Stimulated activated CD4-positive, alpha-beta T cell treated with anti-CD3 and anti-CD28 coated beads, Interleukin-1b, Interleukin-23, amount 100 ng/mL, for 48 hours (primary cell): ENCODE measurements around the gene LYVE1.
"Not testable (repeated sequence)": the region's sequence is repeated elsewhere in the genome, so short reads cannot be mapped to it uniquely, and the experiment has no call there.

Experiments
- DNase-seq: peaks from one replicate; pipeline ENCODE4 v3.0.0-alpha.2; 2020

LYVE1 gene, protein sequence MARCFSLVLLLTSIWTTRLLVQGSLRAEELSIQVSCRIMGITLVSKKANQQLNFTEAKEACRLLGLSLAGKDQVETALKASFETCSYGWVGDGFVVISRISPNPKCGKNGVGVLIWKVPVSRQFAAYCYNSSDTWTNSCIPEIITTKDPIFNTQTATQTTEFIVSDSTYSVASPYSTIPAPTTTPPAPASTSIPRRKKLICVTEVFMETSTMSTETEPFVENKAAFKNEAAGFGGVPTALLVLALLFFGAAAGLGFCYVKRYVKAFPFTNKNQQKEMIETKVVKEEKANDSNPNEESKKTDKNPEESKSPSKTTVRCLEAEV

DNA sequence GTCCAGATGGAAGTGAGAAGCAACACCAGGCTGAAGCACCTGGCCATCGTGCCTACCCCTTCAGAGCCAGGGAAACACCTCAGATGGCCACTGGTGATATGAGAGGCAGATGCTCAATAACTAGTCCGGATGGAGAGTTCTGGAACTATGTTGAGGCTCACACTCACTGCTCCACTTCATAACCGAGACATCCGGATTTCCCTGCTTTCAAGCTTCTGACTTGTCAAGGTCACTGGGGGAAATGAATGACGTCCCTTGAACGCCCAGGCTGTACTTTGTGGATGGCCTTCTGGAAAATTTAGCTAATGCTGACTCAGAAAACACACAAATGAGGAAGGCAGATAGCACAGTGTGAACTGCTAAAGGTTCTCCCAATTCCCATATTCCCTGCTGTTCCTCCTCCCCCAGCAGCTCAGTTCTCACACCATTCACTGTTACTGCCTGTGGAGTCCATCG, at the start of gene LYVE1:
Gene LYVE1, minus strand, starts transcription at position 180 of the 456 bp plus-strand sequence. Its CDS starts 133 bp downstream, at position 47.
- no peak for DNase-seq

DNA sequence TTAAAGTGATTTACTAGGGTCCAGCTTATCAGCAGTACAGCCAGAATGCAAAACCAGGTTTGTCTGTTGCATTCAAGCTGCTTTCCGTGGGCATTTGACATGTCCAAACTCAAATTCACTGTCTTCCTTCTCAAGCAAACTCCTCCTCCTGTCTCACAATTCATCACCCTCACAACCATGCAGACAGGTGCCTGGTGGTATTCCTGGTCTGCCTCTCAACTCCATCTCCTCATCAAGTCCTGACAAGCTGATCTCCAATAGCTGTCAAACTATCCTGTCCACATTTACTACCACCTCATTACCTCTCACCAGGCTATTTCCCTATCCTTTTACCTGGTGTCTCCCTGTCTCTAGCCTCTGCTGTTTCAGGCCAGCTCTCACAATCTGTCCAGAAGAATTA, 49.1 kb upstream of the LYVE1 start:
- DNase-seq, result no peak

DNA sequence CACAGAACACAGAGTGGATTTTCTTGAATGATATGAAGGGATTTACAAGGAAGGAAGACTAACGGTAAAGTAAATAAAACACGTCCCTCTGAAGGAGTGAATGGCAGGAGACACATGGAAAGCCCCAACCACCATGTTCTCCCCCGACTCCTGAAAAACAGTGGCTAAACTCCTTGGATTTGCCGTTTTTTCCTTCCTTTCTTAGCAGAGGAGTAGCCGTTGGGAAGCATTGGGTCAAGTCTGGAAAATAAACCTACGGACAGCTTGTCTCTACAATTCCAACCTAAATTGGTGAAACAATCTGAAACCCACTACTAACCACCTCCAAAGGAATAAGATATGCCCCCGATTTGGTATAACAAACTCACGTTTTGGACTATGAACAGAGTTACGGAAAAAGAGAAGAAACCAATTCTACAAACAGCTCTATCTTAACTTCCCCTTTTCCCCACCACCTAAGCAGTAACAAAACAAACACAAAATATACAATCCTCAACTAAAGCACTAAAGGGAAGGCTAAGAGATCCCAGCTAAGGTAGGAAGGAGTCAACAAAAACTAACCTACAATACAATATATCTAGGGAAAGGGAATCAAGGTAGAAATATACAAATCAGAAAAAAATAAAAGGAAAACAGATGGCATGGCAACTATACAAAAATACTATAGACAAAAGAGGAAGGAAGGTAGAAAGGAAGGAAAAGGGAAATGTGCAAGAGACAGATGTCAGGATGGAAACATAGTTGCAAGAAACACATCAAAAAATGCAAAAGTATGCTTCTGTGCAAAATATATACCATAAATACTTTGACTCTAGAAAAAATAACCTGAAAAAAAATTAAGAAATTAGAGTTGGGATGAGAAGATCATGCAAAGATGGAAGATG, 43.8 kb upstream of the LYVE1 start:
- no peak for DNase-seq

DNA sequence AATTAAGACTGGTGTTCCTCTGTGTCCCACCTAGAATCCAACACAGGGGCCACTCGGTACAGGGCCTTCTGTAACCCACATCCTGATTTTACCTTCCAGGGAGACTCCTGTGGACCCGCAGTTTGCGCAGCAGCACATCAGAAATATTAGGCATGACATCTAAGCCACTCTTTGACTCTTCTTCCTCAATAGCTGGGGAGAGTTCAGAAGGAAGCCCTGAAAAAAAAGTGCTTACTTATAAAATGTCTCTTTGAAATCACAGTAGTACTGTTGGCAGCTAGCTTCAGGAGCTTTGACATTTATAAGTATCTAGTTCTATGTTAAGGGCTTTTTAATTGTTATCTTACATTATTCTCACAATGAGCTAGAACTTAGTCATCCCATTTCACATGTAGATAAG, 41.2 kb upstream of the LYVE1 start:
- DNase-seq, result no peak

DNA sequence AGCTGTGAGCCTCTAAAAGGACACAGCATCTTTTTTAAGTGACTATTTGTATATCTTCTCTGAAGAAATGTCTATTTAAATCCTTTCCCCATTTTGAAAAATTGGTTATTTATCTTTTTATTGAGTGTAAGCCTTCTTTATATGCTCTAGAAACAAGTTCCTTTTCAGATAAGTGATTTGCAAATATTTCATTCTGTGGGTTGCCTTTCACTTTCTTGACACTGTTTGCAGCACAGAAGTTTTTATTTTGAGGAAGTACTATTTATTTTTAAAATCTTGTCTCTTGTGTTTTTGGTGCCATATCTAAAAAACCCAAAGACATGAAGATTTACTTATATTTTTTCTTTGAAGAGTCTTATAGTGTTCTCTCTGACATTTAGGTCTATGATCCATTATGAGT, 40.1 kb upstream of the LYVE1 start:
- no peak for DNase-seq

DNA sequence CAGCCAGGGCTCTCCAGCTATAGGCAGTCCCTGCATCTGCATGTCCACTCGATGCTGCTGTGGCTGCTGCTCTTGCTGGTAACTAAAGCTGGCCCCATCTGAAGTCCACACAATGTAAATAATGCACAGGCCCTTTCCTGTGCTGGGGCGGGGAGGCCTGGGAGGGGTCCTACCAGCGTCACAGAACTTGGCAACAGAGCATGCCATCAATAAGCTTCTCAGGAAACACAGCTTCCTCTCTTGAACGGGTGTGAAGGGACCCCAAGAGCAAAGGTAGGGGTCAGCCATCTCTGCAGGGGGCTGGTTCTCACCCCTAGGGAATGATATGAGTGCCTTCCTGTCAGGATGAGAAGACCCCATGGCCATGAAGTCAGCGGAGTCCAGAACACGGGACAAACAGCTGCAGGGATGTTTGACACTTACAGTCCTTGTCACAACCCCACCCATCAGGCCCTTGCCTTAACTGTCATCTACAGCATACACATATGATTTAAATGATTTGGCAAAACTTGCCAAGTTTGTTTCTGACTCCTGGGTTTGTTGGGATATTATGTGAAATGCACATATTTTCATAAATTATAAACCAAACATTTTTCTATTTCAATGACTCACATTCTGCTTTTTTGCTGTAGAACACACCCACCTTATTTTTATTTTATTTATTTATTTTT, 39.1 kb upstream of the LYVE1 start:
- no peak for DNase-seq

DNA sequence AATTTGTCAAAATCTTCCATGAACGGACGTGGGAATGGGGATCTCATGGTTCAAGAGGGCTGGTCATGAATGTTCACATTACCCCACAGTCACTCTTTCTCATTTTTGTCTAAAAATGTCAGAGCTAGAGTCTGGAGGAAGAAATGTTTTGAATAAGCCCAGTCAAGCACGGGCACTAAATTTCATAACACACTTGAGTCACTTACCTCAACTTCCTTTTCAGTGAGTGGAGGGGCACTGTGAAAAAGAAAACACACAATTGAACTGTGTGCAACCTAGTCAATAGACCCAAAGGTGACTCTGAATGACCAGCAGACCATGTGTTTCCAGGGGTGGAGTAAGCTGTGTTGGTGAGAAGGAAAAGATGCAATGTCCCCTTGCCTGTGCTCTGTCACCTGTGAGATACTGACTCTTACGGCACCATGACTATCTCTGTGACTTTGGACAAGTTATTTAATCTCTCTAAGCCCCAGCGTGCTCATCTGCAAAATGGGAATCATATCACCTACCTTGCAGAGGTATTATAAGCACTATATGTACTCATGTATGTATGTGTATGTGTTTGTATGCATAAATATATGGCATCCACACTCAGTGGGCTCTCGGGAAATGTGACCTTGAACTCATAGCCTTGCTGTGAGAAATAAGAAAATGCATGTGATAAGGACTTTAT, 38.2 kb upstream of the LYVE1 start:
- no peak for DNase-seq

DNA sequence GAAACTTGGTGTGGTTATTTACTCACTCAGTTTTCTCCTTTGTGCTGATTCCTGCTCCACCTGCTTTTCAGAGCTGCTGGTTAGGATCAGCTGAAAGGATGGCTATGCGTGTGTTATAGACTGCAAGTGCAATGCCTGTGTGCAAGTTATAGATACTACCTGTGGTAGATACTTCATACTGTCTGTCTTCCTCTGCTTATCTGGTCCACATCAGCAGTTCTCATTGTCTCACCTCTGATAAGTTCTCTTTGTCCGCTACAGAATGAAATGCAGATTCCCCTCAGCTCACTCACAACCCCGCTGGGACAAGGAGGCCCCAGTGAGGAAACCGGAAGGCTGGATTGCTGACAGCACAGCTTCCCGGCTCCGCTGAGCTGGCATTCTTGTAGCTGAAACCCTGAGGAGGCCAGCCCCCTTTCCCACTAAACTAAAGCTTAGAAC, 37.5 kb upstream of the LYVE1 start:
- DNase-seq, result no peak

DNA sequence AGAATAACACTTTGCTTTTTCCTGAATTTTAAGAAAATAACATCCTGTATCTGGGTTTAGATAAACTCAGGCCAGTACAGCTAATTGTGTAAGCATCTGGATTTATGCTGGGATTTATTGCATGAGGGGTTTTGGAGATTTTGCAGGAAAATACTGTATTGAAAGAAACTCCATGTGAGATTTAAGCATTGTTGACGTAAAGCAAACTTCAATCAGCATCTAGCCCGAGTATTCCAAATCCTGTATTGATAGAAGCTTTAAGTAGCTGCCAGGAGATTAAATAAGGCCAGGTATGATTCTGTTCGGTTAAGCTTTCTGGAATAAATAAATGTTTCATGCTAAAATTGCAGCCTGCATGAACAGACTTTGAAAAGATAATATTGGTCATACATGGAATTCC, 36.3 kb upstream of the LYVE1 start:
- DNase-seq, result no peak

DNA sequence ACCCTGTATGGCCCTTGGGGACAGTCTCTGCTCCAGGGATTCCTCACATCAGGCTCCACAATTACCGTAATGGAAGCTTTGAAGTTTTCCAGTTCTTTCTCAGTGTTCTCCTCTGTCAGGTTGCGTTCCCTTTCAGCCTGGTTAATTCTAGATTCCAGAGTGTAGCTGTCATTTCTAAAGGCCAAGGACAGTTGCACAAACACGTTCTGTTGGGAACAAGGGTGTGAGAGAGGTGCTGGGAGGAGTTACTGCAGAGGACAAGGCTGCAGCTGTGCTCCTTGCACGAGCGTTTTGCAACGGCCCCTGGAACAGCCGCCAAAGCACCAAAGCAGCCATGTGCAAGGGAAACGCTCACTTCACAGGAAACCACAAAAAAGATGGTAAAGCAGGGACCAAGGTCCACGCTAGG, 35.9 kb upstream of the LYVE1 start:
- DNase-seq, result no peak

DNA sequence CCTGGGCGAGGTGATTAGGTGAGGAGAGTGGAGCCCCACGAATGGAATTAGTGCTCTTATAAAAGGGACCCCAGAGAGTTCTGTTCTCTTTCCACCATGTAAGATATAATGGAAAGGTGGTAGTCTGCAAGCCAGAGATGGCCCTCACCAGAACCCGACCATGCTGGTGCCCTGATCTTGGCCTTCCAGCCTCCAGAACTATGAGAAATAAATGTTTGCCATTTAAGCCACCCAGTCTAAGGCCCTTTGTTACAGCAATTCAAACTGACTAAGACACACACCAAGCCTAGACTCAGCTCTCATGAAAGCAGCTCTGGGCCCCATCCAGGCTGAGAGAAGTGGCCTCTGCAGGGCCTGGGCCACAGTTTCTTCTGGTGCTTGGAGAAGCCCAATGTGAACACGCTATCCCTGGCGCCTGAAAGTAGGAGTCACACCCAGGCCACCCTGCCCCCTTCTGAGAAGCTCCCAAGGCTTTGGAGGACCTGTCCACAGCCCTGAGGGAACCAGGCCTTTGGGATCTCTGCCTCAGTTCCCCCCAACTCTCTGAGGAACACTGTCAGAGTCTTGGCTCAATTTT, 35.3 kb upstream of the LYVE1 start:
- no peak for DNase-seq

- DNase-seq, result no peak
These were observed 34.5 kb upstream of the LYVE1 start for GRCh38 chr11:10602945-10603344.

GRCh38 chr11:10602366-10602765, 33.9 kb upstream of the LYVE1 start:
- DNase-seq, result no peak

GRCh38 chr11:10601837-10602236, 33.4 kb upstream of the LYVE1 start:
- DNase-seq, result no peak

DNA sequence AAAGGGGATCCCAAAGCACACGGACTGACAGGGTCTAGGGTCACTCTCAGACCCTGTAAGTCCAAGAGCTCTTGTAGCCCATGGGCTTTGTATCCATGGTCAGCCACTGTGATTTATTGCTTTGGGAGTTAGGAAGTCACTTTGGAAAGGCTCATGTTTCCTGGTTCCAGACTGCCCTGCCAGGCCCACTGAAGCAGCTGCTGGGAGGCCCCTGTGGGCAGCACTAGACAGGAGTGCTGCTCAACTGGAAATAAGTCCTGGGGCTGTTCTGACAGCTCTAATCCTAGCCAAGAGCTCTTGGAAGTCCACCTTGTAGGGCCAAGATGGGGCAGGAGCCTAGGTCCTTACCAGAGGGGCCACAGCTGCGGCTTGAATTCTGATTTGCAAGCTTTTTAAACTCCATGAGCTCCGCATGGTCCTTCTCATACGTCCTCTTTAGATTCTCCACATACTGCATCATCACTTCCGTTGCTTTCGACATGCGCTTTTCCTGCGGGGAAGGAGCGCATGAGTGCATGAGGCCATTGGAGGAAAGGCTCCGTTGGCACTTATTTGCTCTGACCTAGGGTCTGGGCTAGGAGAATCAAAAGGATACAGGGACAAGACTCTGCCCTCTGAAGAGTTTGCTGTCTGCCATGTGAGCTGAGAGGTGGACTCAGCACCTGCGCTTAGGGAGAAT, 32.2 kb upstream of the LYVE1 start:
- no peak for DNase-seq

GRCh38 chr11:10599388-10600175, 31.1 kb upstream of the LYVE1 start:
- DNase-seq, result no peak

DNA sequence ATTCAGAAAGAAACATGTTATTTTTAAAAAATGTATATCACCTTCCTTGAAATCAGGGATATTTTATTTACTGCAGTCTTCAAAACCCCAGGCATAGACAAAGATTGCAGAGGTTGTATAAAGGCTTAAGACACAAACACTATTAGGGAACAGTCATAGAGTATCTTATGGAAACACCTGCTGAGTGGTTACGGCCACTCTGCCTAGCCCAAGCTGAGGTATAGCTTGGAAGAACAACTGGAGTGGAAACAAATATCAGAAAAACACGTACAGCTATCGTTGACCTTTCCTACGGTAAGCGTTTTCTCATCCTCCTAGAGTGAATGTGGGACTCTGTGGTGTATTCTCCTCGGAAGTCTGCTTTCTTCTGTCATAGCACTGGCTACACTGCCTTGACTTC, 30.4 kb upstream of the LYVE1 start:
- DNase-seq, result no peak

GRCh38 chr11:10597877-10598351, 29.4 kb upstream of the LYVE1 start:
- DNase-seq, result no peak

DNA sequence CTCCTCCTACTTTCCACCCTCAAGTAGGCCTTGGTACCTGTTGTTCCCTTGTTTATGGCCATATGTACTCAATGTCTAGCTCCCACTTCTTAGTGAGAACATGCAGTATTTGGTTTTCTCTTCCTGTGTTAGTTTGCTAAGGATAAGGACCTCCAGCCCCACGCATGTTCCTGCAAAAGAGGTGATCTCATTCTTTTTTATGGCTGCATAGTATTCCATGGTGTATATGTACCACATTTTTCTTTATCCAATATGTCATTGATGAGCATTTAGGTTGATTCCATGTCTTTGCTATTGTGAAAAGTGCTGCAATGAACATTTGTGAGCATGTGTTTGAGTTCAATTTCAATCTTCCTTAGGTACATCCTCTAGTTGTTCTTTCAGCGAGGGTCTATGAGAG, 27.4 kb upstream of the LYVE1 start:
- DNase-seq, result not testable (repeated sequence)

DNA sequence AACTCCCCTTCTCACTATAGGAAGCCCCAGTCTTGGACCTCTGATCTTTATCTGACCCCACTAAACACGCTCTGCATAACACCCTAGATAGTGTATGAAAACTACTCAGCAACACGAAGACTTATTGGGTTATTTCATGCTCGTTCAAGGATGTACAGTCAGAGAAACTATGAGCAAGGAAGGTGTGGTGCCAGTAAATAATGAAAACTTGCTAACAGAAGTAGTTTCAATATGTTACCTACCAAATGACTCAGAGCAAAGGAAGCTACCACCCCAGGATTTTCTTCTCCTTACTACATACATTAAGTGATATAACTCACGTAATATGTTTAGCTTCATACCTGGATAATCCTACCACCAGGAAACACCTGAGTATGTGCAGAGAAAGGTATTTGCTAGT, 25.9 kb upstream of the LYVE1 start:
- no peak for DNase-seq

DNA sequence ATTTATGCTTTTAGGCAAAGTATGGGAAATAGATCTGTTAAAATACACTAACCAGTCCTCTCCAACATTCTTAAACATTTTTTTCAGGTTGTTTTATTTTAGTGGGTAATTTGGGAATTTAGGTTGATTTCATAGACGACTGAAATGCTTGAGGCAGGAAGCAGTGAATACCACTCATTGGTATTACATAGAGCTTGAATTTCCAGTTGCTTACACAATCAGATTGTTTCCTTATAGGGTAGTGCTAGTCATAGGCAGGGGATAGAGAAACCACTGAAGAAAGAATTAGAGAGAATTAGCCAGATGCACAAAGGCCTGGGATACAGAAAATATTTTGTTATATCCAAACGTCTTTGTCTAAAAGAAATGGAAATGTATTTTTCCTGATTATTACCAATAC, 23.9 kb upstream of the LYVE1 start:
- DNase-seq, result no peak
